ENCODE data around the gene TMEM107. TPM values are rescaled to one million over a fixed set of nuclear protein-coding genes. Genes with fewer than 3 reads are reported as not detected.

TMEM107 gene
- total RNA-seq, 1 experiment from 2014 or later, result 30.1 TPM

DNA sequence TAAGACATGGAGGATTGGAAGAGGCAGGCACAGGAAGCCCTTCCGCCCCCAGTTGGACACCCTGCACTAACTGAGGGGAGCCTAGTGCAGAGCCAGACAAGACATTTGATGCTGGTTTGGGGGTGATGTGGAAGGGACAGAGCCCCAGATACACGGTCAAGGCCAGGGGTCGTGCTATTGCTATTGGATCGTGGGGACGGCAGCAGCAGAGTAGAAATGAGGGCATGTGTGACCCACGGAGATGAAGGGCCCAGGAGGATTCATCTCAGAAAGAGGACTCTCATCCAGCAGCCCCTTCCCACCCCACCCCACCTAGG is 11.4 kb downstream of the TMEM107 start:
- H3K36me3 ChIP-seq (ENCODE audit: control insufficient read depth in 1 of 2, insufficient read depth in 2 of 2, low read length in 2 of 2), result peaks cover 4 to 7% of the 10 kb centered on the region in 2 experiments; a peak in 3 of 4 replicates
- H3K4me1 ChIP-seq (ENCODE audit: control insufficient read depth in 1 of 2, insufficient read depth in 2 of 2, low read length in 2 of 2), result peaks cover 33 to 45% of the 10 kb centered on the region in 2 experiments
- ATAC-seq (no peak), DNase-seq (ENCODE audit: low read depth, low spot score) (no peak)
- H3K27me3 ChIP-seq (ENCODE audit: insufficient read depth, low read length), result no peaks in the 10 kb centered on the region
- peaks cover 27% of the 10 kb centered on the region for H3K79me2 ChIP-seq (ENCODE audit: insufficient read depth, low read length)
- H2AFZ ChIP-seq (ENCODE audit: low read depth, low read length, poor library complexity, severe bottlenecking), result peak overlapping the region; percentile 67
- CTCF ChIA-PET, result no interaction called here
- POLR2A ChIA-PET, result interaction anchor here (1.8 kb wide), 1 partner anchor 9 kb away, joined by 28 read pairs; no protein-coding TSS in a partner anchor
- H3K9ac ChIP-seq (ENCODE audit: low read length), result peak overlapping the region; percentile 100; the same call in 1 of the 2 replicates
- no peaks in the 10 kb centered on the region for H3K9me3 ChIP-seq (ENCODE audit: control insufficient read depth in 1 of 2, insufficient read depth in 1 of 2, low read depth in 1 of 2, low read length in 2 of 2)
- intact Hi-C loops (cut with micrococcal nuclease), result no loop called here
- H3K4me2 ChIP-seq (ENCODE audit: low read length), result peak overlapping the region; percentile 99; the same call in 1 of the 2 replicates
- peak overlapping the region; percentile 52 for H3K27ac ChIP-seq (ENCODE audit: low read depth, low read length)
- RAD21 ChIA-PET (ENCODE audit: low non-redundant PET in 1 of 2, low total read pairs in 2 of 2, uncharacterized antibody in 2 of 2, unreplicated experiment in 2 of 2), result no interaction called here
- H3K9me2 ChIP-seq (ENCODE audit: insufficient read depth), result no peaks in the 10 kb centered on the region
- no peaks in the 10 kb centered on the region for H4K20me1 ChIP-seq (ENCODE audit: insufficient read depth)
- H3K4me3 ChIP-seq (replicated peaks in 1 of 2; ENCODE audit: low read depth in 1 of 2, low read length in 2 of 2), result peak overlapping the region in 1 of 2 experiments; percentile 15; a peak in 1 of 4 replicates
- no TSS peak for BruUV-seq (replicated peaks)
- no peak for TF ChIP-seq POLR2A (IDR thresholded peaks at IDR 0.05; ENCODE audit: borderline replicate concordance, extremely low read depth, insufficient read depth, insufficient read length)
- TF ChIP-seq, protein P1, sequence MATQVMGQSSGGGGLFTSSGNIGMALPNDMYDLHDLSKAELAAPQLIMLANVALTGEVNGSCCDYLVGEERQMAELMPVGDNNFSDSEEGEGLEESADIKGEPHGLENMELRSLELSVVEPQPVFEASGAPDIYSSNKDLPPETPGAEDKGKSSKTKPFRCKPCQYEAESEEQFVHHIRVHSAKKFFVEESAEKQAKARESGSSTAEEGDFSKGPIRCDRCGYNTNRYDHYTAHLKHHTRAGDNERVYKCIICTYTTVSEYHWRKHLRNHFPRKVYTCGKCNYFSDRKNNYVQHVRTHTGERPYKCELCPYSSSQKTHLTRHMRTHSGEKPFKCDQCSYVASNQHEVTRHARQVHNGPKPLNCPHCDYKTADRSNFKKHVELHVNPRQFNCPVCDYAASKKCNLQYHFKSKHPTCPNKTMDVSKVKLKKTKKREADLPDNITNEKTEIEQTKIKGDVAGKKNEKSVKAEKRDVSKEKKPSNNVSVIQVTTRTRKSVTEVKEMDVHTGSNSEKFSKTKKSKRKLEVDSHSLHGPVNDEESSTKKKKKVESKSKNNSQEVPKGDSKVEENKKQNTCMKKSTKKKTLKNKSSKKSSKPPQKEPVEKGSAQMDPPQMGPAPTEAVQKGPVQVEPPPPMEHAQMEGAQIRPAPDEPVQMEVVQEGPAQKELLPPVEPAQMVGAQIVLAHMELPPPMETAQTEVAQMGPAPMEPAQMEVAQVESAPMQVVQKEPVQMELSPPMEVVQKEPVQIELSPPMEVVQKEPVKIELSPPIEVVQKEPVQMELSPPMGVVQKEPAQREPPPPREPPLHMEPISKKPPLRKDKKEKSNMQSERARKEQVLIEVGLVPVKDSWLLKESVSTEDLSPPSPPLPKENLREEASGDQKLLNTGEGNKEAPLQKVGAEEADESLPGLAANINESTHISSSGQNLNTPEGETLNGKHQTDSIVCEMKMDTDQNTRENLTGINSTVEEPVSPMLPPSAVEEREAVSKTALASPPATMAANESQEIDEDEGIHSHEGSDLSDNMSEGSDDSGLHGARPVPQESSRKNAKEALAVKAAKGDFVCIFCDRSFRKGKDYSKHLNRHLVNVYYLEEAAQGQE (IDR thresholded peaks at IDR 0.05; ENCODE audit: low read depth), result no peak
- no peak for TF ChIP-seq YY1 (IDR thresholded peaks at IDR 0.05; ENCODE audit: extremely low read depth, insufficient replicate concordance, low read depth, low read length)
- no peak for TF ChIP-seq ELF1 (IDR thresholded peaks at IDR 0.05; ENCODE audit: borderline replicate concordance, low read depth)
- no peak for TF ChIP-seq CBX3 (IDR thresholded peaks at IDR 0.05; ENCODE audit: low read depth)
- TF ChIP-seq, protein P2, sequence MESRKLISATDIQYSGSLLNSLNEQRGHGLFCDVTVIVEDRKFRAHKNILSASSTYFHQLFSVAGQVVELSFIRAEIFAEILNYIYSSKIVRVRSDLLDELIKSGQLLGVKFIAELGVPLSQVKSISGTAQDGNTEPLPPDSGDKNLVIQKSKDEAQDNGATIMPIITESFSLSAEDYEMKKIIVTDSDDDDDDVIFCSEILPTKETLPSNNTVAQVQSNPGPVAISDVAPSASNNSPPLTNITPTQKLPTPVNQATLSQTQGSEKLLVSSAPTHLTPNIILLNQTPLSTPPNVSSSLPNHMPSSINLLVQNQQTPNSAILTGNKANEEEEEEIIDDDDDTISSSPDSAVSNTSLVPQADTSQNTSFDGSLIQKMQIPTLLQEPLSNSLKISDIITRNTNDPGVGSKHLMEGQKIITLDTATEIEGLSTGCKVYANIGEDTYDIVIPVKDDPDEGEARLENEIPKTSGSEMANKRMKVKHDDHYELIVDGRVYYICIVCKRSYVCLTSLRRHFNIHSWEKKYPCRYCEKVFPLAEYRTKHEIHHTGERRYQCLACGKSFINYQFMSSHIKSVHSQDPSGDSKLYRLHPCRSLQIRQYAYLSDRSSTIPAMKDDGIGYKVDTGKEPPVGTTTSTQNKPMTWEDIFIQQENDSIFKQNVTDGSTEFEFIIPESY (IDR thresholded peaks at IDR 0.05; ENCODE audit: extremely low read depth, insufficient replicate concordance, low read length), result no peak
- no peak for TF ChIP-seq TCF7L2 (IDR thresholded peaks at IDR 0.05; ENCODE audit: borderline replicate concordance, extremely low read depth, insufficient read depth, insufficient read length)
- TF ChIP-seq EGR1 (IDR thresholded peaks at IDR 0.05; ENCODE audit: low read depth), result no peak
- no peak for TF ChIP-seq SP1 (IDR thresholded peaks at IDR 0.05; ENCODE audit: low read depth)
- no peak for TF ChIP-seq SRF (IDR thresholded peaks at IDR 0.05; ENCODE audit: low read depth)
- no peak for TF ChIP-seq JUND (IDR thresholded peaks at IDR 0.05)
- TF ChIP-seq, protein P3, sequence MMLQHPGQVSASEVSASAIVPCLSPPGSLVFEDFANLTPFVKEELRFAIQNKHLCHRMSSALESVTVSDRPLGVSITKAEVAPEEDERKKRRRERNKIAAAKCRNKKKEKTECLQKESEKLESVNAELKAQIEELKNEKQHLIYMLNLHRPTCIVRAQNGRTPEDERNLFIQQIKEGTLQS (IDR thresholded peaks at IDR 0.05), result no peak
- no peak for TF ChIP-seq SIN3A (IDR thresholded peaks at IDR 0.05; ENCODE audit: low read depth)
- TF ChIP-seq POLR2AphosphoS5 (IDR thresholded peaks at IDR 0.05; ENCODE audit: low read depth, low read length), result no peak
- no peak for TF ChIP-seq CEBPB (IDR thresholded peaks at IDR 0.05; ENCODE audit: low read depth)
- TF ChIP-seq EZH2phosphoT487 (IDR thresholded peaks at IDR 0.05; ENCODE audit: borderline replicate concordance), result no peak
- TF ChIP-seq ZFX (IDR thresholded peaks at IDR 0.05), result no peak
- TF ChIP-seq, protein P4, sequence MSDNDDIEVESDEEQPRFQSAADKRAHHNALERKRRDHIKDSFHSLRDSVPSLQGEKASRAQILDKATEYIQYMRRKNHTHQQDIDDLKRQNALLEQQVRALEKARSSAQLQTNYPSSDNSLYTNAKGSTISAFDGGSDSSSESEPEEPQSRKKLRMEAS (IDR thresholded peaks at IDR 0.05), result no peak
- TF ChIP-seq FOSL1 (IDR thresholded peaks at IDR 0.05; ENCODE audit: low read depth), result no peak
